ENCODE data around the gene ZXDC.

Gene ZXDC

GRCh38 chr3:126495786-126496185 lies 20.1 kb upstream of the ZXDC start:
- TF ChIP-seq CTCF (IDR thresholded peaks at IDR 0.05; ENCODE audit: borderline replicate concordance, insufficient read depth, low read depth, low read length), result no peak
- no peak overlapping the region for H3K4me3 ChIP-seq (ENCODE audit: low read depth, low read length)

- no peak for TF ChIP-seq CTCF (IDR thresholded peaks at IDR 0.05; ENCODE audit: borderline replicate concordance, insufficient read depth, low read depth, low read length)
- H3K4me3 ChIP-seq (ENCODE audit: low read depth, low read length), result no peak overlapping the region
Measured at GRCh38 chr3:126494970-126495230, 19.2 kb upstream of the ZXDC start.

- no peak for TF ChIP-seq CTCF (IDR thresholded peaks at IDR 0.05; ENCODE audit: borderline replicate concordance, insufficient read depth, low read depth, low read length)
- H3K4me3 ChIP-seq (ENCODE audit: low read depth, low read length), result no peak overlapping the region
Measured at GRCh38 chr3:126494204-126494969, 18.7 kb upstream of the ZXDC start.

- no peak overlapping the region for H3K4me3 ChIP-seq (ENCODE audit: low read depth, low read length)
- no peak for TF ChIP-seq CTCF (IDR thresholded peaks at IDR 0.05; ENCODE audit: borderline replicate concordance, insufficient read depth, low read depth, low read length)
Measured at GRCh38 chr3:126493739-126494138, 18.0 kb upstream of the ZXDC start.

GRCh38 chr3:126493051-126493450 lies 17.4 kb upstream of the ZXDC start:
- TF ChIP-seq CTCF (IDR thresholded peaks at IDR 0.05; ENCODE audit: borderline replicate concordance, insufficient read depth, low read depth, low read length), result no peak

GRCh38 chr3:126491221-126492013 lies 15.7 kb upstream of the ZXDC start:
- no peak for TF ChIP-seq CTCF (IDR thresholded peaks at IDR 0.05; ENCODE audit: borderline replicate concordance, insufficient read depth, low read depth, low read length)
- no peak overlapping the region for H3K4me3 ChIP-seq (ENCODE audit: low read depth, low read length)

More at GRCh38 chr3:126493051-126493450, 17.4 kb upstream of the ZXDC start:
- H3K4me3 ChIP-seq (ENCODE audit: low read depth, low read length), result no peak overlapping the region

- H3K4me3 ChIP-seq (ENCODE audit: low read depth, low read length), result no peak overlapping the region
- TF ChIP-seq CTCF (IDR thresholded peaks at IDR 0.05; ENCODE audit: borderline replicate concordance, insufficient read depth, low read depth, low read length), result no peak
Measured at GRCh38 chr3:126490619-126491018, 14.9 kb upstream of the ZXDC start.

Data from GM12875 (cell line).